PC-3 (cell line): ENCODE measurements around the gene PRDM12. TPM values are rescaled to one million over a fixed set of nuclear protein-coding genes. Genes with fewer than 3 reads are reported as not detected.
A peak's percentile ranks its signal among the peaks of the same experiment; 100 is the strongest.

Source experiments
- ATAC-seq: fragments of 200-7000 bp; cut with Tn5 transposase; 2 replicates; pipeline ENCODE4 v1.9.1; 2020; ENCODE audit warnings: mild to moderate bottlenecking, moderate library complexity
- BruUV-seq: library from RNA; stranded (reverse); fragments of 400-500 nt; replicated peaks from 2 replicates; lab custom pipeline; 2021; lab: Mats Ljungman, UMichigan
- CTCF ChIA-PET: fragments of 300-600 bp; sonication (Branson Sonifier 250); formaldehyde crosslinking; loops from one replicate; lab custom pipeline; 2022; ENCODE audit warnings: antibody characterized with exemption; lab: Charles Lee
- POLR2A ChIA-PET: fragments of 300-600 bp; sonication (Branson Sonifier 250); formaldehyde crosslinking; loops from one replicate; lab custom pipeline; 2022; ENCODE audit warnings: antibody characterized with exemption; ENCODE audit not compliant: unreplicated experiment; lab: Charles Lee
- DNase-seq: peaks from one replicate; pipeline ENCODE4 v3.0.0-alpha.2; 2015
- H2AFZ ChIP-seq: fragments of 300-600 bp; sonication (generic); 2 replicates; pipeline ENCODE4 v1.6.0; 2016; ENCODE audit warnings: antibody characterized with exemption, low read length
- H3F3A ChIP-seq: fragments of 300-600 bp; sonication (generic); one replicate; pipeline ENCODE4 v1.6.0; 2017; ENCODE audit warnings: antibody characterized with exemption, low read length, control low read depth, mild to moderate bottlenecking; ENCODE audit not compliant: unreplicated experiment
- H3K27ac ChIP-seq: fragments of 300-600 bp; sonication (generic); 2 replicates; pipeline ENCODE4 v1.5.1; 2016; ENCODE audit warnings: mild to moderate bottlenecking, low read length
- H3K27me3 ChIP-seq: fragments of 300-600 bp; sonication (generic); 2 replicates; pipeline ENCODE4 v1.6.1; 2016; ENCODE audit warnings: low read length, mixed read lengths
- H3K36me3 ChIP-seq: fragments of 300-600 bp; sonication (generic); 2 replicates; pipeline ENCODE4 v1.6.1; 2016; ENCODE audit warnings: low read depth, mixed run types, low read length, mixed read lengths
- H3K4me1 ChIP-seq: fragments of 300-600 bp; sonication (generic); 2 replicates; pipeline ENCODE4 v1.5.1; 2016; ENCODE audit warnings: low read length; ENCODE audit not compliant: insufficient read depth
- H3K4me2 ChIP-seq: fragments of 300-600 bp; sonication (generic); 2 replicates; pipeline ENCODE4 v1.6.0; 2016; ENCODE audit warnings: low read length
- H3K4me3 ChIP-seq: fragments of 300-600 bp; sonication (generic); 2 replicates; pipeline ENCODE4 v1.5.1; 2016; ENCODE audit warnings: mild to moderate bottlenecking, low read length, mixed read lengths
- H3K79me2 ChIP-seq: fragments of 300-600 bp; sonication (generic); 2 replicates; pipeline ENCODE4 v1.6.1; 2017; ENCODE audit warnings: low read length, mixed read lengths
- H3K9ac ChIP-seq: fragments of 300-600 bp; sonication (generic); 2 replicates; pipeline ENCODE4 v1.6.0; 2016; ENCODE audit warnings: mild to moderate bottlenecking, low read length
- H3K9me2 ChIP-seq: fragments of 300-600 bp; sonication (generic); replicated peaks from 2 replicates; pipeline ENCODE4 v1.6.1; 2016; ENCODE audit warnings: mixed run types, low read length, mixed read lengths
- H3K9me3 ChIP-seq: fragments of 300-600 bp; sonication (generic); 2 replicates; pipeline ENCODE4 v1.6.1; 2016; ENCODE audit warnings: low read length, mixed read lengths
- H4K20me1 ChIP-seq: fragments of 300-600 bp; sonication (generic); 2 replicates; pipeline ENCODE4 v1.6.1; 2016; ENCODE audit warnings: low read length, mixed read lengths
- EZH2 ChIP-seq: fragments of 300-600 bp; sonication (generic); IDR thresholded peaks from one replicate; pipeline ENCODE4 v1.6.1; 2017; ENCODE audit warnings: antibody characterized with exemption, mild to moderate bottlenecking, low read length; ENCODE audit not compliant: unreplicated experiment
- EZH2phosphoT487 ChIP-seq: fragments of 300-600 bp; sonication (generic); IDR thresholded peaks from 2 replicates; pipeline ENCODE4 v1.6.1; 2018; ENCODE audit warnings: mild to moderate bottlenecking, antibody characterized with exemption, low read length, borderline replicate concordance
- intact Hi-C: fragments of 100-400 bp; cut with micrococcal nuclease; formaldehyde crosslinking; loops from 2 replicates; pipeline ENCODE4 v1.9.0; 2023
- total RNA-seq: library from RNA; depleted of rRNA; stranded (reverse); fragments of >200 nt; gene quantifications from 2 replicates; pipeline ENCODE4 v1.2.3, GENCODE V29; 2014
- TF ChIP-seq, protein P1 (sequence below): fragments of 300-600 bp; sonication (generic); conservative IDR thresholded peaks from 2 replicates; pipeline ENCODE4 v1.5.1; 2017; ENCODE audit warnings: antibody characterized with exemption, low read depth, mild to moderate bottlenecking, low read length

PRDM12 gene
- total RNA-seq, 1 experiment from 2014 or later: not detected

DNA sequence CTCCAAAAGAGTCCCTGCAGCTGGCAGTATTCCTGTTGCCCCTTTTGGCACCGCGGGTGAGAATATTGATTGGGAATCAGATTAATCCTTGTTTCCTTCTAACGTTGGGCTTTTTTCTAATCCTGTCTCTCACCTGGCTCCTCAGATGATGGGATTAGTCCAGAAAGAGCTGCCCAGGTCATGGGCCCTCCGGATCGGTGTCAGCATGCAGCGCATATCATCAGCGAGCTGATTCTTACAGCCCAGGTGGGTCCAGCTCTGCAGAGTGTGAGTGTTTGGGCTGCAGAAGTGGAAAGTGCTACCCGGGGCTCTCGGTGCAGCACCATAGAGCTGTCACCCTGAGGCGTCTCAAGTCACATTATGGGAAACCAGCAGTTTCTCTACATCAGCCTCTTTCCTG, 40.9 kb upstream of the PRDM12 start:
- H3K4me2 ChIP-seq: no peak overlapping the region
- no TSS peak for BruUV-seq
- no peak overlapping the region for H3K4me3 ChIP-seq
- H3K9me3 ChIP-seq: no peaks in the 10 kb centered on the region
- ChIA-PET CTCF (interaction anchor here (0.5 kb wide), 1 partner anchor 21 kb away, joined by 3 read pairs; no protein-coding TSS in a partner anchor), POLR2A (no interaction called here)
- no peaks in the 10 kb centered on the region for H3K27me3 ChIP-seq
- no peak for TF ChIP-seq EZH2phosphoT487
- TF ChIP-seq EZH2: no peak
- TF ChIP-seq, protein P1, sequence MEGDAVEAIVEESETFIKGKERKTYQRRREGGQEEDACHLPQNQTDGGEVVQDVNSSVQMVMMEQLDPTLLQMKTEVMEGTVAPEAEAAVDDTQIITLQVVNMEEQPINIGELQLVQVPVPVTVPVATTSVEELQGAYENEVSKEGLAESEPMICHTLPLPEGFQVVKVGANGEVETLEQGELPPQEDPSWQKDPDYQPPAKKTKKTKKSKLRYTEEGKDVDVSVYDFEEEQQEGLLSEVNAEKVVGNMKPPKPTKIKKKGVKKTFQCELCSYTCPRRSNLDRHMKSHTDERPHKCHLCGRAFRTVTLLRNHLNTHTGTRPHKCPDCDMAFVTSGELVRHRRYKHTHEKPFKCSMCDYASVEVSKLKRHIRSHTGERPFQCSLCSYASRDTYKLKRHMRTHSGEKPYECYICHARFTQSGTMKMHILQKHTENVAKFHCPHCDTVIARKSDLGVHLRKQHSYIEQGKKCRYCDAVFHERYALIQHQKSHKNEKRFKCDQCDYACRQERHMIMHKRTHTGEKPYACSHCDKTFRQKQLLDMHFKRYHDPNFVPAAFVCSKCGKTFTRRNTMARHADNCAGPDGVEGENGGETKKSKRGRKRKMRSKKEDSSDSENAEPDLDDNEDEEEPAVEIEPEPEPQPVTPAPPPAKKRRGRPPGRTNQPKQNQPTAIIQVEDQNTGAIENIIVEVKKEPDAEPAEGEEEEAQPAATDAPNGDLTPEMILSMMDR: no peak
- H3K4me1 ChIP-seq: no peaks in the 10 kb centered on the region
- no peaks in the 10 kb centered on the region for H3K79me2 ChIP-seq
- no peak overlapping the region for H3K27ac ChIP-seq
- peaks cover 16% of the 10 kb centered on the region; the same call in 1 of the 2 replicates for H3K36me3 ChIP-seq
- no peaks in the 10 kb centered on the region for H3F3A ChIP-seq
- no peak overlapping the region for H2AFZ ChIP-seq
- DNase-seq: no peak
- intact Hi-C loops: no loop called here
- H4K20me1 ChIP-seq: no peaks in the 10 kb centered on the region
- no peak for ATAC-seq
- no peak overlapping the region for H3K9ac ChIP-seq
- H3K9me2 ChIP-seq: no peaks in the 10 kb centered on the region

DNA sequence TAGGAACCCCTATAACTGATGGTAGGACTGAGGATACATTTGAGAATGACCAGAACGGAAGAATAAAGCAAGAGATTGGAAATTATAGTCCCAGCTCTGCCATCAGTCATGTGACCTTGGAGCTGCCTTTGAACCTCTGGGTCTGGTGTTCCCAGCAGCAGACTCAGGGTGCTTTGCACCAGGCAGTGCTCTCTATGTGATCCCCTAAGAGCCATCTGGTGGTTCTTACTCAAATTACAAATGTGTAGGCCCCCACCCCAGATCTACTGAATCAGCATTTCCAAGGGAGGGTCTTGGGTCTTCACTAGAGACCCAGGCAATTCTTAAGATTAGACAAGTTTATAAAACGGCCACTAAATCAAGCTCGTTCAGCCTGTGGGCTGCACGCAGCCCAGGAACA, 40.2 kb upstream of the PRDM12 start:
- Histone ChIP-seq H3K4me3 (no peak overlapping the region), H3K79me2 (no peaks in the 10 kb centered on the region), H3K36me3 (peaks cover 13% of the 10 kb centered on the region; the same call in 1 of the 2 replicates), H4K20me1 (no peaks in the 10 kb centered on the region), H2AFZ (no peak overlapping the region), H3K9me2 (no peaks in the 10 kb centered on the region), H3K4me2 (no peak overlapping the region), H3K4me1 (no peaks in the 10 kb centered on the region), H3F3A (no peaks in the 10 kb centered on the region), H3K9ac (no peak overlapping the region), H3K27me3 (no peaks in the 10 kb centered on the region), H3K27ac (no peak overlapping the region), H3K9me3 (no peaks in the 10 kb centered on the region)
- CTCF ChIA-PET: interaction anchor here (0.5 kb wide), 1 partner anchor 20 kb away, joined by 3 read pairs; no protein-coding TSS in a partner anchor
- no peak for TF ChIP-seq EZH2phosphoT487
- TF ChIP-seq, protein P1: 0 out of 2 replicates have a peak, but pooled peaks have one; percentile 9
- TF ChIP-seq EZH2: no peak
- BruUV-seq: no TSS peak
- intact Hi-C loops: no loop called here
- POLR2A ChIA-PET: no interaction called here
- ATAC-seq (no peak), DNase-seq (no peak)

GRCh38 chr9:130626249-130626996, 38.0 kb upstream of the PRDM12 start:
- Histone ChIP-seq H2AFZ (no peak overlapping the region), H3K27me3 (no peaks in the 10 kb centered on the region), H3K4me2 (no peak overlapping the region), H4K20me1 (no peaks in the 10 kb centered on the region), H3K36me3 (peaks cover 6% of the 10 kb centered on the region; the same call in 1 of the 2 replicates), H3K79me2 (no peaks in the 10 kb centered on the region), H3K27ac (no peak overlapping the region), H3F3A (no peaks in the 10 kb centered on the region), H3K9me3 (no peaks in the 10 kb centered on the region), H3K9me2 (no peaks in the 10 kb centered on the region), H3K4me3 (no peak overlapping the region), H3K9ac (no peak overlapping the region), H3K4me1 (no peaks in the 10 kb centered on the region)
- DNase-seq: no peak
- ChIA-PET CTCF (no interaction called here), POLR2A (no interaction called here)
- no TSS peak for BruUV-seq
- intact Hi-C loops: no loop called here
- no peak for ATAC-seq
- TF ChIP-seq EZH2 (no peak), EZH2phosphoT487 (no peak)
- TF ChIP-seq, protein P1: no peak
